K562 (cell line): ENCODE data around the gene CRKL. TPM values are rescaled to one million over a fixed set of nuclear protein-coding genes. Genes with fewer than 3 reads are reported as not detected.

Source experiments
- ATAC-seq: fragments of 200-7000 bp; cut with Tn5 transposase; 3 replicates; pipeline ENCODE4 v1.9.1; 2020; ENCODE audit warnings: moderate library complexity
- BruUV-seq: library from RNA; stranded (reverse); fragments of 400-500 nt; replicated peaks from 2 replicates; lab custom pipeline; 2021; lab: Mats Ljungman, UMichigan
- CTCF ChIA-PET: fragments of 300-600 bp; formaldehyde crosslinking; extraction: SDS; loops from one replicate; lab custom pipeline; 2021; ENCODE audit warnings: low intra/inter-chr PET ratio; lab: Yijun Ruan, JAX
- POLR2A ChIA-PET: fragments of 300-600, 350-650 bp; sonication (Branson Sonifier 250); formaldehyde crosslinking; extraction: SDS; loops from one replicate; lab custom pipeline; 2021; ENCODE audit warnings: antibody characterized with exemption, inconsistent platforms; lab: Yijun Ruan, JAX
- DNase-seq, 4 experiments: peaks; one replicate each; pipeline versions ENCODE4 v3.0.0 to v3.0.0-alpha.2; 2011 to 2018; ENCODE audit warnings: low spot score in 3 of 4, mixed read lengths in 3 of 4; ENCODE audit errors: extremely low read depth in 1 of 4
- FAIRE-seq: peaks from 2 replicates; lab custom pipeline; 2011; peaks lifted over from hg19 to GRCh38; lab: Jason Lieb, UNC
- H2AFZ ChIP-seq: 2 replicates; pipeline ENCODE4 v1.6.0; 2011; ENCODE audit warnings: low read depth, low read length, control low read depth, inconsistent platforms
- H3K27ac ChIP-seq: fragments of 200-600 bp; 3 replicates; pipeline ENCODE4 v1.8.0; 2011; ENCODE audit warnings: low read depth, mild to moderate bottlenecking, control low read depth, inconsistent platforms, low read length, moderate library complexity, mixed read lengths; ENCODE audit errors: extremely low read depth
- H3K27me3 ChIP-seq, 2 experiments: fragments of 300-600 bp in 1 of 2; 2 replicates in 1 of 2; 3 replicates in 1 of 2; pipeline versions ENCODE4 v1.6.0 to v1.8.0; 2011; ENCODE audit warnings: inconsistent platforms in 2 of 2, low read length in 2 of 2, mild to moderate bottlenecking in 1 of 2, mixed read lengths in 1 of 2, moderate library complexity in 1 of 2; ENCODE audit not compliant: control insufficient read depth in 2 of 2, insufficient read depth in 2 of 2
- H3K36me3 ChIP-seq: fragments of 300-600 bp; 3 replicates; pipeline ENCODE4 v1.8.0; 2011; ENCODE audit warnings: mild to moderate bottlenecking, low read length, inconsistent platforms; ENCODE audit not compliant: control insufficient read depth, insufficient read depth
- H3K4me1 ChIP-seq, 2 experiments: fragments of 200-600 bp in 1 of 2; replicated peaks in 1 of 2; 2 replicates in 1 of 2; 3 replicates in 1 of 2; pipeline versions ENCODE4 v1.5.1 to v1.8.0; 2011; ENCODE audit warnings: inconsistent platforms in 2 of 2, low read length in 2 of 2, mild to moderate bottlenecking in 1 of 2, mixed read lengths in 1 of 2, moderate library complexity in 1 of 2; ENCODE audit not compliant: control insufficient read depth in 2 of 2, insufficient read depth in 2 of 2
- H3K4me2 ChIP-seq: 2 replicates; pipeline ENCODE4 v1.6.1; 2011; ENCODE audit warnings: low read length, control low read depth, inconsistent platforms, mixed read lengths; ENCODE audit not compliant: insufficient read depth
- H3K4me3 ChIP-seq: fragments of 200-600 bp; sonication (generic), shearing (Covaris generic); 2 replicates; pipeline ENCODE4 v1.5.1; 2016; ENCODE audit warnings: control low read depth, inconsistent platforms
- H3K79me2 ChIP-seq: fragments of 200-600 bp; 3 replicates; pipeline ENCODE4 v1.8.0; 2011; ENCODE audit warnings: low read length, inconsistent platforms; ENCODE audit not compliant: control insufficient read depth, insufficient read depth
- H3K9ac ChIP-seq, 2 experiments: 2 replicates each; pipeline versions ENCODE4 v1.6.0 to v1.6.1; 2011; ENCODE audit warnings: low read depth in 2 of 2, low read length in 2 of 2, control low read depth in 1 of 2, inconsistent platforms in 1 of 2, mild to moderate bottlenecking in 1 of 2, mixed read lengths in 1 of 2; ENCODE audit not compliant: insufficient read depth in 1 of 2
- H3K9me1 ChIP-seq: one replicate; pipeline ENCODE4 v1.6.0; 2011; ENCODE audit warnings: inconsistent platforms, mild to moderate bottlenecking, low read length, moderate library complexity; ENCODE audit not compliant: control insufficient read depth, insufficient read depth
- H3K9me3 ChIP-seq: replicated peaks from 2 replicates; pipeline ENCODE4 v1.5.1; 2011; ENCODE audit warnings: low read depth, low read length, inconsistent platforms; ENCODE audit not compliant: control insufficient read depth, insufficient read depth
- H4K20me1 ChIP-seq: replicated peaks from 2 replicates; pipeline ENCODE4 v1.6.1; 2011; ENCODE audit warnings: low read length, inconsistent platforms, mixed read lengths; ENCODE audit not compliant: control insufficient read depth, insufficient read depth
- EP400 ChIP-seq: fragments of 450-650 bp; IDR thresholded peaks from 2 replicates; pipeline ENCODE4 v1.6.1; 2017; ENCODE audit warnings: antibody characterized with exemption, mild to moderate bottlenecking, moderate library complexity
- FUS ChIP-seq: fragments of 200-400 bp; formaldehyde crosslinking; optimal IDR thresholded peaks from 2 replicates; pipeline ENCODE3; 2017; ENCODE audit warnings: low read depth, low read length
- GTF2A2 ChIP-seq: IDR thresholded peaks from 2 replicates; pipeline ENCODE4 v1.6.1; 2016; ENCODE audit warnings: mild to moderate bottlenecking, missing genetic modification characterization, missing compliant biosample characterization
- IRF9 ChIP-seq: fragments of 450-650 bp; IDR thresholded peaks from 2 replicates; pipeline ENCODE4 v1.6.1; 2016; ENCODE audit warnings: missing biosample characterization, missing genetic modification characterization
- MYC ChIP-seq, 2 experiments: fragments of 250-450 bp in 1 of 2; sonication (Bioruptor Pico) in 1 of 2; IDR thresholded peaks; 2 replicates each; pipeline versions ENCODE4 v1.5.1 to v1.6.1; 2012 to 2021; ENCODE audit warnings: low read depth in 2 of 2, borderline replicate concordance in 1 of 2, improper control_type of control experiment in 1 of 2, low read length in 1 of 2, mild to moderate bottlenecking in 1 of 2, moderate library complexity in 1 of 2
- NEUROD1 ChIP-seq: fragments of 150-350 bp; IDR thresholded peaks from 2 replicates; pipeline ENCODE4 v1.6.1; 2014; ENCODE audit warnings: borderline replicate concordance, low read length, low read depth; ENCODE audit not compliant: partially characterized antibody
- TBL1XR1 ChIP-seq, 2 experiments: IDR thresholded peaks; 2 replicates each; pipeline ENCODE4 v1.6.1; 2012; ENCODE audit warnings: improper control_type of control experiment in 2 of 2, low read length in 2 of 2, mild to moderate bottlenecking in 1 of 2
- ZBTB26 ChIP-seq: fragments of 450-650 bp; formaldehyde crosslinking; IDR thresholded peaks from 2 replicates; pipeline ENCODE4 v1.4.0; 2022; ENCODE audit warnings: missing genetic modification characterization
- ZKSCAN1 ChIP-seq: fragments of 150-350 bp; IDR thresholded peaks from 2 replicates; pipeline ENCODE4 v1.6.1; 2016; ENCODE audit warnings: low read depth, low read length
- ZNF274 ChIP-seq: IDR thresholded peaks from 2 replicates; pipeline ENCODE4 v1.6.1; 2011; ENCODE audit warnings: low read depth, mild to moderate bottlenecking, low read length, moderate library complexity, borderline replicate concordance
- ZNF3 ChIP-seq: fragments of 250-450 bp; sonication (Bioruptor Pico); IDR thresholded peaks from 2 replicates; pipeline ENCODE4 v1.5.0; 2021; ENCODE audit warnings: mild to moderate bottlenecking, moderate library complexity
- ZNF41 ChIP-seq: fragments of 250-450 bp; sonication (Bioruptor Pico); conservative IDR thresholded peaks from 2 replicates; pipeline ENCODE4 v1.4.0; 2020; ENCODE audit warnings: mild to moderate bottlenecking
- ZNF444 ChIP-seq: fragments of 250-450 bp; sonication (Bioruptor Pico); IDR thresholded peaks from 2 replicates; pipeline ENCODE4 v1.4.0; 2020; ENCODE audit warnings: mild to moderate bottlenecking, moderate library complexity
- ZNF830 ChIP-seq: fragments of 250-450 bp; sonication (Bioruptor Pico); IDR thresholded peaks from 2 replicates; pipeline ENCODE4 v1.5.0; 2021; ENCODE audit warnings: mild to moderate bottlenecking
- WGBS: fragments of 100-300 bp; shearing (Covaris generic); methylation state at CpG from one replicate; pipeline ENCODE4 v1.1.6; 2016; ENCODE audit warnings: low coverage, mixed read lengths; ENCODE audit not compliant: insufficient coverage; ENCODE audit errors: missing lambda C conversion rate; 5-methylcytosine and 5-hydroxymethylcytosine counted together
- in situ Hi-C: fragments of 300-500 bp; cut with MboI; formaldehyde crosslinking; loops from 4 replicates; pipeline ENCODE4 v1.15.0; 2018; ENCODE audit warnings: inconsistent platforms, mixed read lengths
- intact Hi-C: fragments of 100-400 bp; cut with micrococcal nuclease; formaldehyde crosslinking; loops from 2 replicates; pipeline ENCODE4 v1.14.2; 2022
- polyA plus RNA-seq, 8 experiments: library from polyadenylated mRNA; depleted of rRNA in 4 of 8; stranded (reverse) in 5 of 8; unstranded in 3 of 8; fragments of >200 nt; fragmentation: Nextera tagmentation in 2 of 8; fragmentation: Illumina TruSeq in 1 of 8; extraction: Ambion mirVana in 2 of 8; extraction: Trizol in 1 of 8; gene quantifications; 2 replicates each; pipeline versions ENCODE4 v1.2.1 to v1.2.3, GENCODE V29; 2011 to 2014; ENCODE audit warnings: inconsistent platforms in 1 of 8, missing spikeins in 1 of 8
- total RNA-seq, 7 experiments: library from RNA; depleted of rRNA in 6 of 7; stranded (reverse); fragments of >200 nt in 6 of 7; fragmentation: Illumina TruSeq in 2 of 7; extraction: Trizol in 2 of 7; gene quantifications; 2 replicates each; pipeline versions ENCODE4 v1.2.1 to v1.2.3, GENCODE V29; 2011 to 2021; ENCODE audit warnings: low replicate concordance in 1 of 7
- TF ChIP-seq, protein P1 (sequence below): fragments of 450-650 bp; IDR thresholded peaks from 2 replicates; pipeline ENCODE4 v1.6.1; 2016; ENCODE audit warnings: antibody characterized with exemption

CRKL gene
- total and polyA plus RNA-seq, 9 of the 15 experiments (the other 6 are each of a cell fraction or from before 2014, with no cell fraction given), result 100 to 263 (median 124) TPM

DNA sequence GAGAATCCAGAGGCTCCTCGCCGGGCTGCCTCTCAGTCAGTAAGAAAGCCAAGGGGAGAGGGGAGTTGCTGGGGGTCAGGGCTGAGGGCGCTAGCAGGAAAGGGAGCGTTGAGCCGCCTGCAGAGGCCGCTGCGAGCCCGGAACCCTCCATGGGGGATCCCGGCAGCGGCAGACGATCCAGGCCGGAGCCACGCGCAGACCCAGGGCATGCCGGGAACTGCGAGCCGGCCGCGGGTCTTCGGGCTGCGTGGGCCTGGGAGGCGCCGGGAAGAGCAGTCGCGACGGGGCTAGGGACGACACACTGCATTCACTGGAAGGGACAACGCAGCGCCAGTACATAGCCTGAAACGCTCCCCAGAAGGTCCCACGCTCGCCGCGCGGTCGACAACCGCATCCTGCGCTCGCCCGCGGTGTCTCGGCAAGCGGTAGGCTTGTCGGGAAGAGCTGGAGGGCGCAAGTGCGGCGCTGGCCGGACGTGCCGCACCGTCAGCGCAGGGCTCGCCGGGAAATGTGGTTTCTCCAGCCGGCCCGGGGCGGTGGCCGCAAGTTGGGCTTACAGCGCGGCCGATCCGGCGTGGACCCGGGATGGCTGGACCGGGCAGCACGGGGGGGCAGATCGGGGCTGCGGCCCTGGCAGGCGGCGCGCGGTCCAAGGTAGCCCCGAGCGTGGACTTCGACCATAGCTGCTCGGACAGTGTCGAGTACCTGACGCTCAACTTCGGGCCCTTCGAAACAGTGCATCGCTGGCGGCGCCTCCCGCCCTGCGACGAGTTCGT, 64.8 kb downstream of the CRKL start, which contains the start of gene LZTR1 (continued):
- TF ChIP-seq IRF9 (peak; percentile 89), ZNF274 (peak; percentile 34; the same call in 1 of the 2 replicates), GTF2A2 (tag) (peak; percentile 79), MYC (IDR thresholded peaks at IDR 0.05; ENCODE audit: low read depth, low read length) (peak; percentile 100), MYC (CRISPR knock-in tag; IDR thresholded peaks at IDR 0.05; ENCODE audit: borderline replicate concordance, low read depth) (peak; percentile 100), ZKSCAN1 (peak; percentile 92), FUS (no peak), NEUROD1 (peak; percentile 90)

DNA sequence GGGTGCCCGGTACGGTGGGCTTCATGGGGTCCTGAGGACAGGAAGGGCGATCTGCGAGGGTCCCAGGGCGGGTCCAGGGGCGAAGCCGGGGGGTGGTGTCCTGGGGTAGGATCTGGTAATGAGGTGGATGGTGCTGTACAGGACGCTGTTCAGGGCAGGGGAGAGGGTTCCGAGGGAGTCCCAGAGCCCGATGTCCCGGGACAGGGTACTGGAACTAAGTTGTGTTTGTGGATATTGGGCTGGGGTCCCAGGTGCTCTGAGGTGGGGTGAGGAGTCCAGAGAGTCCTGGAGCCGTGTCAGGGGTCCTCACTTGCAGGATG, 65.3 kb downstream of the CRKL start:
- FAIRE-seq (no peak), DNase-seq (peak in 1 of 4 experiments; percentile 81), ATAC-seq (peak; percentile 49)
- Histone ChIP-seq H3K4me3 (peak overlapping the region; percentile 54), H2AFZ (peak overlapping the region; percentile 99), H3K27me3 (peaks cover 0 to 4% of the 10 kb centered on the region in 2 experiments; a peak in 2 of 5 replicates), H3K9me3 (peaks cover 11% of the 10 kb centered on the region), H4K20me1 (no peaks in the 10 kb centered on the region), H3K79me2 (peaks cover 23% of the 10 kb centered on the region), H3K9ac (peak overlapping the region; percentile 85 to 97), H3K9me1 (peaks cover 13% of the 10 kb centered on the region), H3K36me3 (peaks cover 40% of the 10 kb centered on the region), H3K27ac (peak overlapping the region; percentile 86), H3K4me2 (peak overlapping the region; percentile 92), H3K4me1 (peaks cover 19 to 51% of the 10 kb centered on the region in 2 experiments)
- no TSS peak for BruUV-seq
- intact Hi-C loops (loop anchor here (1.0 to 5.0 kb wide), 4 partner anchors 20 to 205 kb away; partner anchors contain the start of gene THAP7), in situ Hi-C loops (no loop called here)
- ChIA-PET POLR2A (interaction anchor here (0.6 to 64.4 kb wide), 28 partner anchors 12 to 1537 kb away, joined by 3 to 1556 read pairs (median 4); partner anchors contain the start of genes AIFM3, CRKL, P2RX6 and SLC7A4), CTCF (interaction anchor here (1.0 to 1.7 kb wide), 4 partner anchors 20 to 124 kb away, joined by 3 to 6 read pairs (median 4); partner anchors contain the start of genes PI4KA, SNAP29 and THAP7)
- 2% methylated on average over 12 of the region's 12 CpGs for WGBS
- no peak for TF ChIP-seq EP400
- TF ChIP-seq TBL1XR1 (IDR thresholded peaks at IDR 0.05; ENCODE audit: low read length in 2 of 2), result 0 out of 4 replicates have a peak, but pooled peaks of 1 of the 2 experiments have one; percentile 26
- no peak for TF ChIP-seq ZNF830 (CRISPR knock-in tag)
- no peak for TF ChIP-seq ZNF3 (CRISPR knock-in tag)
- TF ChIP-seq, protein P1, sequence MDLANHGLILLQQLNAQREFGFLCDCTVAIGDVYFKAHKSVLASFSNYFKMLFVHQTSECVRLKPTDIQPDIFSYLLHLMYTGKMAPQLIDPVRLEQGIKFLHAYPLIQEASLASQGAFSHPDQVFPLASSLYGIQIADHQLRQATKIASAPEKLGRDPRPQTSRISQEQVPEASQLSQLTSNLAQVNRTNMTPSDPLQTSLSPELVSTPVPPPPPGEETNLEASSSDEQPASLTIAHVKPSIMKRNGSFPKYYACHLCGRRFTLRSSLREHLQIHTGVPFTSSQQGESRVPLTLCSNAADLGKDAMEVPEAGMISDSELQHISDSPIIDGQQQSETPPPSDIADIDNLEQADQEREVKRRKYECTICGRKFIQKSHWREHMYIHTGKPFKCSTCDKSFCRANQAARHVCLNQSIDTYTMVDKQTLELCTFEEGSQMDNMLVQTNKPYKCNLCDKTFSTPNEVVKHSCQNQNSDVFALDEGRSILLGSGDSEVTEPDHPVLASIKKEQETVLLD, result no peak
- TF ChIP-seq ZNF444, result no peak; the same call in 1 of the 2 replicates
- peak; percentile 91 for TF ChIP-seq ZBTB26 (CRISPR knock-in tag)
- TF ChIP-seq ZNF41 (CRISPR knock-in tag), result peak; percentile 72; the same call in 1 of the 2 replicates
